Smooth muscle cell (in vitro differentiated cells): ENCODE results near the gene STEAP1B. TPM values are rescaled to one million over a fixed set of nuclear protein-coding genes. Genes with fewer than 3 reads are reported as not detected.
"Not testable (repeated sequence)": the region's sequence is repeated elsewhere in the genome, so short reads cannot be mapped to it uniquely, and the experiment has no call there.

ENCODE experiments used
- DNase-seq: peaks from one replicate; lab custom pipeline; 2025; ENCODE audit not compliant: unreplicated experiment; lab: John Stamatoyannopoulos, UW
- H2AFZ ChIP-seq: fragments of 200-600 bp; sonication (generic); 2 replicates; pipeline ENCODE4 v1.6.0; 2016; ENCODE audit warnings: antibody characterized with exemption, low read depth, mild to moderate bottlenecking
- H3F3A ChIP-seq: fragments of 200-600 bp; sonication (generic); 2 replicates; pipeline ENCODE4 v1.6.0; 2017; ENCODE audit warnings: antibody characterized with exemption, low read depth
- H3K27ac ChIP-seq: fragments of 200-600 bp; sonication (generic); 2 replicates; pipeline ENCODE4 v1.5.1; 2016; ENCODE audit warnings: low read depth, mild to moderate bottlenecking
- H3K27me3 ChIP-seq: fragments of 200-600 bp; sonication (generic); 2 replicates; pipeline ENCODE4 v1.6.1; 2016; ENCODE audit warnings: low read depth, mild to moderate bottlenecking
- H3K36me3 ChIP-seq: fragments of 200-600 bp; sonication (generic); 2 replicates; pipeline ENCODE4 v1.5.1; 2016; ENCODE audit warnings: low read depth
- H3K4me1 ChIP-seq: fragments of 200-600 bp; sonication (generic); 2 replicates; pipeline ENCODE4 v1.5.1; 2016; ENCODE audit warnings: low read depth
- H3K4me2 ChIP-seq: fragments of 200-600 bp; sonication (generic); 2 replicates; pipeline ENCODE4 v1.6.0; 2016; ENCODE audit warnings: mild to moderate bottlenecking
- H3K4me3 ChIP-seq: fragments of 200-600 bp; sonication (generic); 2 replicates; pipeline ENCODE4 v1.5.1; 2016; ENCODE audit warnings: mild to moderate bottlenecking
- H3K79me2 ChIP-seq: fragments of 200-600 bp; sonication (generic); 2 replicates; pipeline ENCODE4 v1.6.0; 2016; ENCODE audit warnings: low read depth, mild to moderate bottlenecking
- H3K9ac ChIP-seq: fragments of 200-600 bp; sonication (generic); 2 replicates; pipeline ENCODE4 v1.6.0; 2016; ENCODE audit warnings: low read depth
- H3K9me3 ChIP-seq: fragments of 200-600 bp; sonication (generic); replicated peaks from 2 replicates; pipeline ENCODE4 v1.5.1; 2016; ENCODE audit warnings: low read depth
- H4K20me1 ChIP-seq: fragments of 200-600 bp; sonication (generic); 2 replicates; pipeline ENCODE4 v1.6.0; 2016; ENCODE audit warnings: low read depth
- WGBS: methylation state at CpG from one replicate; pipeline ENCODE4 v1.1.7; 2016; ENCODE audit warnings: low lambda C conversion rate; 5-methylcytosine and 5-hydroxymethylcytosine counted together
- polyA plus RNA-seq: library from polyadenylated mRNA; unstranded; fragments of >200 nt; fragmentation: Nextera tagmentation; extraction: Ambion mirVana; gene quantifications from 2 replicates; pipeline ENCODE4 v1.2.1, GENCODE V29; 2016
- total RNA-seq: library from RNA; depleted of rRNA; stranded (reverse); fragments of >200 nt; gene quantifications from 2 replicates; pipeline ENCODE4 v1.2.3, GENCODE V29; 2014
- TF ChIP-seq, protein P1 (sequence below): fragments of 200-600 bp; sonication (generic); IDR thresholded peaks from 2 replicates; pipeline ENCODE4 v1.5.1; 2017; ENCODE audit warnings: borderline replicate concordance, mild to moderate bottlenecking, antibody characterized with exemption; ENCODE audit not compliant: insufficient read depth, poor library complexity, severe bottlenecking

The STEAP1B gene
- total and polyA plus RNA-seq, 2 experiments from 2014 or later, result 0.40 TPM; not detected in 1

DNA sequence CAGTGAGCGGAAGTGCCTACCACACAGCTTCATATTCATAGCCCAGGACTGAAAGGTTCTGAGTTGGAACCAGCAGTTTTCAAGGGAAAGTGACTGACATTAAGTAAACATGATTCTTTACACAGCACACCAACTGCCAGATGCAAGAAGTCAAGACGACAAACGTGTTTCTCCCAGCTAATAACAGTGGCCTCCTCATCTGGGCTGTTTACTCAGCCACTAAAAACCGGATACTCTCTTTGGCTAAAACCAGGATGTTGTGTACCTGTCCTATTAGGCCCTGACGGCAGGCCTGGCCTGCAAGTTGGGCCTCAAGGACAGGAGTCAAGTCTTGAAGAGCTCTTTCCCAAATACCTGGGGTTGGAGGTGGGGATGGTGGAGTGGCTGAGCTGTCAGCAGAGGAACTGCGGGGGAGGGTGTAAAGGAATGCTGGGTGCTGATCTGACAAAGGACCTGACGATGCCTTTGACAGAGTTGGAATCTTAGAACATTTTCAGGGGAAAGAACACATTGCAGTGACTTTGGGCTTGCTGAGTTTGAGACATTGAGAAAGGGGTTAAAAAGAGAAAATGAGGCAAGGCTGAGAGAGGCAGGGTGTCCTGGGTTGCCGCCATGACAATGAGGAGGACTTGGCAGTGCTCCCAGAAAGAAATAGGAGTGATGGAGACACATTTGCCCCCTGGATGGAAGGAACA lies 57.7 kb downstream of the STEAP1B start:
- Histone ChIP-seq H3K27me3 (no peaks in the 10 kb centered on the region), H3K36me3 (no peaks in the 10 kb centered on the region), H3K4me2 (no peak overlapping the region), H4K20me1 (no peaks in the 10 kb centered on the region), H3K4me3 (no peak overlapping the region), H3F3A (no peaks in the 10 kb centered on the region), H3K9me3 (no peaks in the 10 kb centered on the region), H3K4me1 (no peaks in the 10 kb centered on the region), H3K27ac (no peak overlapping the region), H3K9ac (no peak overlapping the region), H2AFZ (no peak overlapping the region), H3K79me2 (no peaks in the 10 kb centered on the region)
- DNase-seq, result no peak
- 68% methylated on average over 8 of the region's 8 CpGs for WGBS
- TF ChIP-seq, protein P1, sequence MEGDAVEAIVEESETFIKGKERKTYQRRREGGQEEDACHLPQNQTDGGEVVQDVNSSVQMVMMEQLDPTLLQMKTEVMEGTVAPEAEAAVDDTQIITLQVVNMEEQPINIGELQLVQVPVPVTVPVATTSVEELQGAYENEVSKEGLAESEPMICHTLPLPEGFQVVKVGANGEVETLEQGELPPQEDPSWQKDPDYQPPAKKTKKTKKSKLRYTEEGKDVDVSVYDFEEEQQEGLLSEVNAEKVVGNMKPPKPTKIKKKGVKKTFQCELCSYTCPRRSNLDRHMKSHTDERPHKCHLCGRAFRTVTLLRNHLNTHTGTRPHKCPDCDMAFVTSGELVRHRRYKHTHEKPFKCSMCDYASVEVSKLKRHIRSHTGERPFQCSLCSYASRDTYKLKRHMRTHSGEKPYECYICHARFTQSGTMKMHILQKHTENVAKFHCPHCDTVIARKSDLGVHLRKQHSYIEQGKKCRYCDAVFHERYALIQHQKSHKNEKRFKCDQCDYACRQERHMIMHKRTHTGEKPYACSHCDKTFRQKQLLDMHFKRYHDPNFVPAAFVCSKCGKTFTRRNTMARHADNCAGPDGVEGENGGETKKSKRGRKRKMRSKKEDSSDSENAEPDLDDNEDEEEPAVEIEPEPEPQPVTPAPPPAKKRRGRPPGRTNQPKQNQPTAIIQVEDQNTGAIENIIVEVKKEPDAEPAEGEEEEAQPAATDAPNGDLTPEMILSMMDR, result no peak

DNA sequence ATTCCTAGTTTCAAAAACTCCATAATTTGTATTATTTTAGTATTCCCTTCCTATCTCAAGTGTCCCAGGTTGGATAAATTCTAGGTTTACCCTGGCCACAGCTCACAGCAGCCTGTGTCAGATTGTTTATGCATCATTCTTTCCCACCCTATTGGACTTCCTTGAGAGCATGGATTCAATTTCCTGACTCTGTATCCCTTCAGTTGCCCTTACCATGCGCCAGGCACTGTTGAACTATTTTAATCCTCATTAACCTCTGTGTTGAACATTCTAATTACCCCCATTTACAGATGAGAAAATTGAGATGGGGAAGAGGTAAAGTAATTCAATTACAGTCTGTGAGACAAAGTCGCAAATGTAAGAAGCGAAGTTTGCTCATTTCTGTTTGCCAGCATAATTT lies 58.8 kb downstream of the STEAP1B start:
- Histone ChIP-seq H3K9me3 (no peaks in the 10 kb centered on the region), H3K4me1 (no peaks in the 10 kb centered on the region), H3K79me2 (no peaks in the 10 kb centered on the region), H3K36me3 (no peaks in the 10 kb centered on the region), H2AFZ (no peak overlapping the region), H3K27me3 (no peaks in the 10 kb centered on the region), H3K4me3 (no peak overlapping the region), H4K20me1 (no peaks in the 10 kb centered on the region), H3F3A (no peaks in the 10 kb centered on the region), H3K27ac (no peak overlapping the region), H3K9ac (no peak overlapping the region), H3K4me2 (no peak overlapping the region)
- WGBS, result 96% methylated on average over 3 of the region's 3 CpGs
- TF ChIP-seq, protein P1, result no peak
- no peak for DNase-seq

DNA sequence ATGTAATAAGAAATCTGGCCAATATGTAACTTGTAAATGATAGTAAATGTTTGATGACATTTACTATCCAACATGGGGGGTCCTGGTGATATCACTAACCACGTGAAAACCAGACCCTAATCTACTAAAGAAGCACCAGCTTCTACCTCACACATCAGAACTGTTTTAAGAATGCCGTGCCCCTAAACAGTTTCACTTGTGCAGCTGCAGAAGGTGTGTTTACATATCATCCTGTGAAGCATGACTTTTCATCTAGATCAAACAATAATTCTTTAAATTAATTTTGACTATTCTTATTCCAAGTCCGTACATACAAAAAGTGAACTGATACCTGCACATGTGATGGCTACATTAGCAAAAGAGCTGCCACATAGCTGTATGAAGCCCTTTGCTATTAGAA lies 61.0 kb downstream of the STEAP1B start:
- Histone ChIP-seq H3K4me3 (no peak overlapping the region), H3K9ac (no peak overlapping the region), H3F3A (no peaks in the 10 kb centered on the region), H3K27me3 (no peaks in the 10 kb centered on the region), H3K27ac (no peak overlapping the region), H3K9me3 (no peaks in the 10 kb centered on the region), H2AFZ (no peak overlapping the region), H3K4me2 (no peak overlapping the region), H3K79me2 (no peaks in the 10 kb centered on the region), H3K36me3 (no peaks in the 10 kb centered on the region), H4K20me1 (no peaks in the 10 kb centered on the region), H3K4me1 (peaks cover 4% of the 10 kb centered on the region)
- WGBS, result 84% methylated on average over 3 of the region's 3 CpGs
- no peak for DNase-seq
- TF ChIP-seq, protein P1, result no peak

DNA sequence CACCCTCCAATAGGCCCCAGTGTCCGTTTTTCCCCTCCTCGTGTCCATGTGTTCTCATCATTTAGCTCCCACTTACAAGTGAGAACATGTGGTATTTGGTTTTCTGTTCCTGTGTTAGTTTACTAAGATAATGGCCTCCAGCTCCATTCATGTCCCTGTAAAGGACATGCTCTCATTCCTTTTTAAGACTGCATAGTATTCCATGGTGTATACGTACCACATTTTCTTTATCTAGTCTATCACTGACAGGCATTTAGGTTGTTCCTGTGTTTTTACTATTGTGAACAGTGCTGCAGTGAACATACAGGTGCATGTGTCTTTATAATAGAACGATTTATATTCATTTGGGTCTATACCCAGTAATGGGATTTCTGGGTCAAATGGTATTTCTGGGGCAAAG lies 63.4 kb downstream of the STEAP1B start:
- 87% methylated on average over 4 of the region's 4 CpGs for WGBS
- H3K4me2 ChIP-seq, H3K4me3 ChIP-seq, H3K27ac ChIP-seq, H3K9me3 ChIP-seq, DNase-seq, H3K79me2 ChIP-seq, H3K9ac ChIP-seq, H3K36me3 ChIP-seq, H3F3A ChIP-seq, H4K20me1 ChIP-seq, H3K27me3 ChIP-seq, H2AFZ ChIP-seq: not testable (repeated sequence)
- H3K4me1 ChIP-seq, result peaks cover 17% of the 10 kb centered on the region
